ENCODE measurements around the gene TMSB10.

- TF ChIP-seq POLR2AphosphoS5 (IDR thresholded peaks at IDR 0.05) (no peak), CTCF (IDR thresholded peaks at IDR 0.05) (no peak), POLR2A (IDR thresholded peaks at IDR 0.05) (no peak), EP300 (IDR thresholded peaks at IDR 0.05) (no peak)
Observed at GRCh38 chr2:84912984-84913383, 7.5 kb downstream of the TMSB10 start.

Measured in stomach (tissue), 4 donors.